C4-2B (cell line): ENCODE results near the gene ATXN7L1.

Experiments used
- H3K27ac ChIP-seq: fragments of 450-650 bp; 2 replicates; pipeline ENCODE4 v1.5.1; 2017
- ZFX ChIP-seq: fragments of 450-650 bp; IDR thresholded peaks from 2 replicates; pipeline ENCODE4 v1.6.1; 2017
- TF ChIP-seq, protein P1 (sequence below): fragments of 450-650 bp; conservative IDR thresholded peaks from 2 replicates; pipeline ENCODE4 v1.5.1; 2017; ENCODE audit warnings: mild to moderate bottlenecking

The ATXN7L1 gene

DNA sequence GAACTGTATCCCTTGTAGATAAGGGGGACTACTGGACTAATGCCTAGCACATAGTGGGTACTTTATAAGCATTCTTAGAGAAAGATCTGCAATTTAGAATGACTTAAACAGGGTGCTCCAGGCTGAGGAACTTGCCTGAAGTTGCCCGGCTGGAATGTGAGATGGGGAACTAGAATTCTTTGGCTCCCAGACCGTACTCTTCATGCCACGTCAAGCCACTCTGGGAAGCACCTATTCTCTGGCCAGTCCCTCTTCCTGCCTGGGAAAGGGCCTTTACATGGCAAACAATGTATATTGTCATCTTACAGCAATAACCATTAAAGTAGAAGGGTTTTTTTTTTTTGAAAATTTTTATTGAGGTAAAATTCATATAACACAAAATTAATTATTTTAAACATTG, 34.5 kb downstream of the ATXN7L1 start:
- TF ChIP-seq, protein P1, sequence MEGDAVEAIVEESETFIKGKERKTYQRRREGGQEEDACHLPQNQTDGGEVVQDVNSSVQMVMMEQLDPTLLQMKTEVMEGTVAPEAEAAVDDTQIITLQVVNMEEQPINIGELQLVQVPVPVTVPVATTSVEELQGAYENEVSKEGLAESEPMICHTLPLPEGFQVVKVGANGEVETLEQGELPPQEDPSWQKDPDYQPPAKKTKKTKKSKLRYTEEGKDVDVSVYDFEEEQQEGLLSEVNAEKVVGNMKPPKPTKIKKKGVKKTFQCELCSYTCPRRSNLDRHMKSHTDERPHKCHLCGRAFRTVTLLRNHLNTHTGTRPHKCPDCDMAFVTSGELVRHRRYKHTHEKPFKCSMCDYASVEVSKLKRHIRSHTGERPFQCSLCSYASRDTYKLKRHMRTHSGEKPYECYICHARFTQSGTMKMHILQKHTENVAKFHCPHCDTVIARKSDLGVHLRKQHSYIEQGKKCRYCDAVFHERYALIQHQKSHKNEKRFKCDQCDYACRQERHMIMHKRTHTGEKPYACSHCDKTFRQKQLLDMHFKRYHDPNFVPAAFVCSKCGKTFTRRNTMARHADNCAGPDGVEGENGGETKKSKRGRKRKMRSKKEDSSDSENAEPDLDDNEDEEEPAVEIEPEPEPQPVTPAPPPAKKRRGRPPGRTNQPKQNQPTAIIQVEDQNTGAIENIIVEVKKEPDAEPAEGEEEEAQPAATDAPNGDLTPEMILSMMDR, result no peak
- TF ChIP-seq ZFX, result no peak
- H3K27ac ChIP-seq, result no peak overlapping the region

DNA sequence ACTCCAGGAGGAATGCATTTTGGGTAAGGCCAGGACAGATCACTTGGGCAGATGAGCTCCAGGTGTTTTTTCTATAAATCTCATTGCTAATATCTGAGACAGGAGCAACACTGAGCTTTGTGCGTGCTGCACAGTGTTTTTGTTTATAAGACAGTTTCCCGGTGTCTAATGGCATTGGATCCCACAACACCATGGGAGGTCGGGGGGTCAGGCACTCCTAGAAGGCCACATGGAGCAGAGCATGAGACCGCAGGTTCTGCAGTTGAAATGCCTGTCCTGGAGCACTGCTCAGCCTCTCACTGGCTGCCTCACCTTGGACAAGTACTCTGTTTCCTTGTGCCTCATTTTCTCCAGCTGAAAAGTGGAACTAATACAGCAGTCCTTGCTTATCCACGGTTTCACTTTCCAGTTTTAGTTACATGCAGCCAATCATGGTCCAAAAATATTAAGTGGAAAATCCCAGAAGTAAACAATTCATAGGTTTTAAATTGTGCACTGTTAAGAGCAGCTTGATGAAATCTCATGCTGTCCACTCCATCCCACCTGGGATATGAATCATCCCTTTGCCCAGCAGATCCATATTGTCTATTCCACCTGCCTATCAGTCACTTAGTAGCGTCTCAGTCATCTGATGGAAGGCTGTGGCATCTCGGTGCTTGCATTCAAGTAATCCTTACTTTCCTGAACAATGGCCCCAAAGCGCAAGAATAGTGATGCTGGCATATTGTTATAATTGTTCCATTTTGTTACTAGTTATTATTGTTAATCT, 35.2 kb downstream of the ATXN7L1 start:
- H3K27ac ChIP-seq, result no peak overlapping the region
- no peak for TF ChIP-seq ZFX
- TF ChIP-seq, protein P1, result no peak

DNA sequence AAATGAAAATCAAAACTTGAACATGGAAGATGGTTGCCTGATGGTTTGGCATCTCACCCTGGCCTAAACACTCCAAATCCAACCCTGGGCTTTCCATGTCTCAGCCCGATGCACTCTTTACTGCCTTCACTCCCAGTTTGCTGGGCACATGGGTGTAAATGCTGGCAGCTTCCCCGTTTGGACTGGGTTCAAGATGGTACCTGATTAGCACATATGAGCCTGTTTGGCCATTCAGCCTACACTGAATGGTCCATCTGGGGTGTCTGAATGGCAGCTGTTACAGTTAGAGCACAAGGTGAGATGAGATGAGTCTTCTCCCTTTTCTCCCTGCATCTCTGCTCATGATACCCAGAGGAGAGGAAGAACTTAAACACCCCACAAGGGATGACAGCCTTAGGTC, 37.1 kb downstream of the ATXN7L1 start:
- no peak overlapping the region for H3K27ac ChIP-seq
- TF ChIP-seq, protein P1, result no peak
- TF ChIP-seq ZFX, result no peak

DNA sequence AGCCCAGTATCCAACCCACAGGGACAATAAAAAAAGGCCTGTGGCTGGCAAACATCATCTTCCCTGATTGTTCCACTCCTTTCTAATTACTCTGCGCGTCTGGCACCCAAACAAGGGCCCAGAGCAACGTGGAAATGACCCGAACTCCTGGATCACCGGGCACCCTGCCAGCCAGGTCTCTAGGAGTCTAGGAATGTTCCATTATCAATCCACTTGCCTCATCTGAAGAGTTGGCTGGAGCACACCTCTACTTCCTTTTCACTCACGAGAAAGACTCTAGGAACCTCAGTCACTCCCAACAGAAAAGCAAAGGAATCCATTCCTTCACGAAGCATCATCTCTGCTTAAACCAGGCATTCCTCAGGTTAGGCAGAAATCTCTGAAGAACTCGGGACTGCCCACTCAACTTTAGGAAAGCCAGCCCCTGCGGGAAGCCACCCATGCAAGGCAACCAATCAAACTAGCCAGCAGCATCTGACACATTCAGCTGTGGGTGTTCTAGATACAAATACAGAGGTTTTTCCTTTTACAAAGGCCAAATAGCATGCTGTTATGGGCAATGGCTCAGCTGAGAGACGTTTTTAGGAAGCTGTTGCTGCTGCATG, 37.7 kb downstream of the ATXN7L1 start:
- TF ChIP-seq, protein P1, result no peak
- no peak for TF ChIP-seq ZFX
- H3K27ac ChIP-seq, result no peak overlapping the region

DNA sequence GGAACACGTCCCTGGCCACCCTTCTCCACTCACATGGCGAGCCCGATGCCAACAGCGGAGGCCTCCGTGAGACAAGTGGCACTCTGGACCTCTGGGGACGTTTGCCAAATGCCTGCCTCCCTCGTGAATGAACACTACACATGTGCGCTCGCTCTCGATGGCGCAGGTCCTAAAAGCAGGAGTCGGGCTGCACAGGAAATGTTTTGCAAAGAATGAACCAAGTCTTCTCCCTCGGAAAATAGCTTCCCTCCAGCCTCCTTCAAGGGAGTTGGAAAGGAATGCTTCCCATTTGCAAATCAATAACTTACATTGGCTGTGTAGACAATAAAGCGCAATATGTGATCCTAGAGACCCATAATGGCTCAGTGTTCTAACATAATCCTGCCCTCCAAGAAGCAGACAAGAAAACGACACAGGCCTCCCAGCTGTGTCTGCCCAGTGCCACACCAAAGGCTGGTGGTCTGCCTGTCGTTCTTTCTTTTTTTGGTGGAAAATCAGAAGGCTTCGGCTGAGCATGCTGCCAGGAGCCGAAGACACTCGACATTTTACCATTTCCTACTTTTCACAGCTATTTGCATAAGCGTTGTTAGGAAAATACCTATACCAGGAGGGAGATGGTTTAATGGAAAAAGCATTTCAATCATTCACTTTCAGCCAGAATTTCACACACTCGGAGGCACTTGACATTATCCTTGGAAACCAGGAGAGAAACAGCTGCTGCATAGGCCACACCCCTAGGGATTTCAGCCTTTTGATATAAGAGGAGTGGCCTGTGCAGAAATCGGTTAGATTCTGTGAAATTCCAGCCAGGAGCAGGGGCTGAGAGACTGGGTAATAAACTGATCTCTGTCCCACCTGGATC, 38.4 kb downstream of the ATXN7L1 start:
- no peak overlapping the region for H3K27ac ChIP-seq
- no peak for TF ChIP-seq ZFX
- TF ChIP-seq, protein P1, result no peak

DNA sequence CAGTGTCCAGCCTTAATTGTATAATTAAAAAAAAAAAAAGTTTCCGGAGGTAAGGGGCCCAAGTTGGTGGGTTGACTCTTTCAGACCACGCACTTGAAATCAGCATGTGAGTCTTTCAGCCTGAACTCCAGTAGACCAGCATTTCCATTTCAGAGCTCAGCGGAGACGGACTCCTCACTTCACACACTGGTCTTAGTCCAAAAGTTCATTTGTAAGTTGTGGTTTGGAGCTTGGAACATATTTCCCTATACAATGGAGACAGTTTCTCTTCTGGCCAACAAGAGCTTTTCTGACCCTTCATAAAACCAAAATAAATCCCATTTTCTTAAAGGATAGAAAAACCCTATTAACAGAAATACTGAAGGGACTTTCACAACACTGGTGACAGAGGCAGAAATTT, 41.0 kb downstream of the ATXN7L1 start:
- TF ChIP-seq, protein P1, result no peak
- TF ChIP-seq ZFX, result no peak
- H3K27ac ChIP-seq, result no peak overlapping the region
